HCT116 (cell line): ENCODE data around the gene ZNF653. TPM values are rescaled to one million over a fixed set of nuclear protein-coding genes. Genes with fewer than 3 reads are reported as not detected.

ENCODE experiments used
- ATAC-seq: fragments of 200-7000 bp; cut with Tn5 transposase; 2 replicates; pipeline ENCODE4 v1.9.1; 2020; ENCODE audit warnings: mild to moderate bottlenecking, moderate library complexity
- BruUV-seq: library from RNA; stranded (reverse); fragments of 400-500 nt; replicated peaks from 2 replicates; lab custom pipeline; 2021; lab: Mats Ljungman, UMichigan
- CTCF ChIA-PET: fragments of 300-600 bp; sonication (Branson Sonifier 250); formaldehyde crosslinking; loops from one replicate; lab custom pipeline; 2021; ENCODE audit warnings: antibody characterized with exemption; lab: Charles Lee
- POLR2A ChIA-PET: fragments of 300-600, 350-600 bp; sonication (Branson Sonifier 250); formaldehyde crosslinking; loops from one replicate; lab custom pipeline; 2021; ENCODE audit warnings: antibody characterized with exemption; lab: Charles Lee
- RAD21 ChIA-PET, 2 experiments: fragments of 300-600 bp; sonication (Branson Sonifier 250); formaldehyde crosslinking; loops; one replicate each; lab custom pipeline; 2023; ENCODE audit warnings: low total read pairs in 2 of 2; ENCODE audit not compliant: uncharacterized antibody in 2 of 2, unreplicated experiment in 2 of 2, low non-redundant PET in 1 of 2; lab: Charles Lee
- DNase-seq: peaks from one replicate; pipeline ENCODE4 v3.0.0-alpha.2; 2010; ENCODE audit warnings: low read depth, low spot score
- H2AFZ ChIP-seq: fragments of 200-600 bp; shearing (Covaris generic), sonication (generic); 2 replicates; pipeline ENCODE4 v1.6.1; 2017; ENCODE audit warnings: low read depth, mixed run types, mixed read lengths, antibody characterized with exemption, low read length; ENCODE audit not compliant: poor library complexity, severe bottlenecking
- H3K27ac ChIP-seq: 2 replicates; pipeline ENCODE4 v1.5.1; 2012; ENCODE audit warnings: low read depth, low read length
- H3K27me3 ChIP-seq: fragments of 200-600 bp; sonication (generic); 2 replicates; pipeline ENCODE4 v1.6.1; 2016; ENCODE audit warnings: mixed run types, low read length, mixed read lengths; ENCODE audit not compliant: insufficient read depth
- H3K36me3 ChIP-seq, 2 experiments: fragments of 200-500 bp in 1 of 2; fragments of 200-600 bp in 1 of 2; sonication (Bioruptor generic) in 1 of 2; sonication (generic) in 1 of 2; 2 replicates each; pipeline versions ENCODE4 v1.5.1 to v1.6.1; 2014 to 2016; ENCODE audit warnings: low read length in 2 of 2, inconsistent platforms in 1 of 2, mixed read lengths in 1 of 2, mixed run types in 1 of 2; ENCODE audit not compliant: insufficient read depth in 2 of 2, control insufficient read depth in 1 of 2
- H3K4me1 ChIP-seq, 2 experiments: fragments of 200-600 bp in 1 of 2; sonication (generic) in 1 of 2; 2 replicates each; pipeline versions ENCODE4 v1.5.1 to v1.6.1; 2012 to 2017; ENCODE audit warnings: low read length in 2 of 2, inconsistent platforms in 1 of 2, mild to moderate bottlenecking in 1 of 2, mixed read lengths in 1 of 2, mixed run types in 1 of 2, moderate library complexity in 1 of 2; ENCODE audit not compliant: insufficient read depth in 2 of 2, control insufficient read depth in 1 of 2
- H3K4me2 ChIP-seq: fragments of 200-600 bp; sonication (generic); 2 replicates; pipeline ENCODE4 v1.6.1; 2017; ENCODE audit warnings: mixed run types, low read length, mixed read lengths
- H3K4me3 ChIP-seq, 2 experiments: fragments of 200-600 bp in 1 of 2; sonication (generic) in 1 of 2; replicated peaks in 1 of 2; 2 replicates each; pipeline ENCODE4 v1.5.1; 2011 to 2016; ENCODE audit warnings: low read length in 2 of 2, control low read depth in 1 of 2, low read depth in 1 of 2, mild to moderate bottlenecking in 1 of 2, mixed read lengths in 1 of 2, mixed run types in 1 of 2
- H3K79me2 ChIP-seq: fragments of 200-600 bp; sonication (generic); 2 replicates; pipeline ENCODE4 v1.6.1; 2017; ENCODE audit warnings: mild to moderate bottlenecking, mixed run types, low read length, moderate library complexity, mixed read lengths; ENCODE audit not compliant: insufficient read depth
- H3K9ac ChIP-seq: fragments of 200-600 bp; sonication (generic); 2 replicates; pipeline ENCODE4 v1.6.1; 2016; ENCODE audit warnings: low read length, mixed read lengths
- H3K9me2 ChIP-seq: fragments of 200-600 bp; sonication (generic), shearing (Covaris generic); 2 replicates; pipeline ENCODE4 v1.6.1; 2017; ENCODE audit warnings: mixed run types, mild to moderate bottlenecking, moderate library complexity; ENCODE audit not compliant: insufficient read depth
- H3K9me3 ChIP-seq, 2 experiments: fragments of 200-500 bp in 1 of 2; fragments of 200-600 bp in 1 of 2; sonication (Bioruptor generic) in 1 of 2; sonication (generic) in 1 of 2; 2 replicates each; pipeline ENCODE4 v1.6.1; 2014 to 2017; ENCODE audit warnings: low read length in 2 of 2, mixed read lengths in 2 of 2, inconsistent platforms in 1 of 2, low read depth in 1 of 2, mild to moderate bottlenecking in 1 of 2, mixed run types in 1 of 2, moderate library complexity in 1 of 2; ENCODE audit not compliant: control insufficient read depth in 1 of 2, insufficient read depth in 1 of 2
- H4K20me1 ChIP-seq: fragments of 200-600 bp; sonication (generic), shearing (Covaris generic); 2 replicates; pipeline ENCODE4 v1.6.1; 2017; ENCODE audit warnings: mixed run types, mild to moderate bottlenecking, moderate library complexity; ENCODE audit not compliant: insufficient read depth
- EZH2 ChIP-seq: fragments of 200-600 bp; sonication (generic); IDR thresholded peaks from 2 replicates; pipeline ENCODE4 v1.6.1; 2017; ENCODE audit warnings: antibody characterized with exemption, mixed run types
- EZH2phosphoT487 ChIP-seq: fragments of 200-600 bp; IDR thresholded peaks from 2 replicates; pipeline ENCODE4 v1.6.1; 2018; ENCODE audit warnings: antibody characterized with exemption, borderline replicate concordance
- FOSL1 ChIP-seq: IDR thresholded peaks from 2 replicates; pipeline ENCODE4 v1.6.1; 2012; ENCODE audit warnings: low read depth
- JUND ChIP-seq: IDR thresholded peaks from 2 replicates; pipeline ENCODE4 v1.6.1; 2012
- POLR2AphosphoS5 ChIP-seq: IDR thresholded peaks from 2 replicates; pipeline ENCODE4 v1.6.1; 2011; ENCODE audit warnings: mild to moderate bottlenecking, low read depth, low read length, moderate library complexity
- RAD21 ChIP-seq: IDR thresholded peaks from 2 replicates; pipeline ENCODE4 v1.6.1; 2012; ENCODE audit warnings: low read depth, mild to moderate bottlenecking
- TCF7L2 ChIP-seq: IDR thresholded peaks from 2 replicates; pipeline ENCODE4 v1.7.0; 2011; ENCODE audit warnings: borderline replicate concordance, inconsistent platforms; ENCODE audit not compliant: insufficient read depth, insufficient read length; ENCODE audit errors: extremely low read depth
- intact Hi-C: fragments of 100-400 bp; cut with micrococcal nuclease; formaldehyde crosslinking; loops from 2 replicates; pipeline ENCODE4 v1.10.0; 2022
- total RNA-seq: library from RNA; stranded (reverse); gene quantifications from one replicate; pipeline ENCODE4 v1.2.1, GENCODE V29; 2021; ENCODE audit not compliant: unreplicated experiment
- TF ChIP-seq, protein P1 (sequence below): IDR thresholded peaks from 2 replicates; pipeline ENCODE4 v1.6.1; 2012
- TF ChIP-seq, protein P2 (sequence below), 3 experiments: fragments of 200-600 bp in 1 of 3; sonication (generic) in 1 of 3; IDR thresholded peaks in 2 of 3; conservative IDR thresholded peaks in 1 of 3; 2 replicates each; pipeline ENCODE4 v1.5.1; 2012 to 2017; ENCODE audit warnings: low read depth in 2 of 3, low read length in 2 of 3, antibody characterized with exemption in 1 of 3, borderline replicate concordance in 1 of 3, control low read depth in 1 of 3, mild to moderate bottlenecking in 1 of 3, mixed read lengths in 1 of 3, mixed run types in 1 of 3, moderate library complexity in 1 of 3; ENCODE audit not compliant: insufficient read depth in 1 of 3
- TF ChIP-seq, protein P3 (sequence below): IDR thresholded peaks from 2 replicates; pipeline ENCODE4 v1.6.1; 2011; ENCODE audit warnings: mild to moderate bottlenecking, low read length, moderate library complexity; ENCODE audit not compliant: insufficient replicate concordance; ENCODE audit errors: extremely low read depth

ZNF653 gene
- total RNA-seq, 1 experiment from 2014 or later, result 16.1 TPM

DNA sequence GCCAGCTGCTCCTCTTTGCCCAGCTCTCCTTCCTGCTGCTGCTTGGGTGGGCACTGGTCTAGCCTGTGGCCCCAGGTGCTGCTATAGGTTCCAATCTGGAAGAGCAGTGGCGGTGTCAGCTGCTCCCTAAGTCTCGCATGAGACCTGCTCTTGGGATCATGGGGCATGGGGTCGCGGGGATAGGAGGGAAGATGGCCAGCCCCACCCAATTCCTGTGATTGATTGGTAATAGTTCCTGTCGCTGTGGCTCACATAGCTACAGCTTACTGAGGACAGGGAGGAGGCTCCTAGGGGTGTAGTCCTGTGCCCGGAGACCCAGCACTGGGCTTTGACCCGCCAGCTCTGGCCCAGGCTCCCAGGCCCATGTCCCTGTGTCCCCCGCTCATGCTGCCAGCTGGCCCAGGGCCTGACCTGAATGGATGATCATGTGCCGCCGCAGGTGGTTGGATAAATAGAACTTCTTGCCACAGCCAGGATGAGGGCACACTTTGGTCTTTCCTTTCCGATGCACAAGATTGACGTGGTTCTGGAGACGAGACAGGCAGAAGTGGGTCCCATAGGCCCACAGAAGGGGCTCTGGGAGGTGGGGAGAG is 20.3 kb downstream of the ZNF653 start:
- ChIA-PET POLR2A (no interaction called here), RAD21 (no interaction called here), CTCF (interaction anchor here (1.2 to 1.4 kb wide), 2 partner anchors 104 to 108 kb away, joined by 3 read pairs; no protein-coding TSS in a partner anchor)
- no peaks in the 10 kb centered on the region for H3K36me3 ChIP-seq
- ATAC-seq (no peak), DNase-seq (no peak)
- peaks cover 0 to 3% of the 10 kb centered on the region in 2 experiments; a peak in 1 of 4 replicates for H3K4me1 ChIP-seq
- H3K9ac ChIP-seq, result no peak overlapping the region
- no peaks in the 10 kb centered on the region for H3K27me3 ChIP-seq
- TF ChIP-seq, protein P1, sequence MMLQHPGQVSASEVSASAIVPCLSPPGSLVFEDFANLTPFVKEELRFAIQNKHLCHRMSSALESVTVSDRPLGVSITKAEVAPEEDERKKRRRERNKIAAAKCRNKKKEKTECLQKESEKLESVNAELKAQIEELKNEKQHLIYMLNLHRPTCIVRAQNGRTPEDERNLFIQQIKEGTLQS, result no peak
- TF ChIP-seq, protein P2, sequence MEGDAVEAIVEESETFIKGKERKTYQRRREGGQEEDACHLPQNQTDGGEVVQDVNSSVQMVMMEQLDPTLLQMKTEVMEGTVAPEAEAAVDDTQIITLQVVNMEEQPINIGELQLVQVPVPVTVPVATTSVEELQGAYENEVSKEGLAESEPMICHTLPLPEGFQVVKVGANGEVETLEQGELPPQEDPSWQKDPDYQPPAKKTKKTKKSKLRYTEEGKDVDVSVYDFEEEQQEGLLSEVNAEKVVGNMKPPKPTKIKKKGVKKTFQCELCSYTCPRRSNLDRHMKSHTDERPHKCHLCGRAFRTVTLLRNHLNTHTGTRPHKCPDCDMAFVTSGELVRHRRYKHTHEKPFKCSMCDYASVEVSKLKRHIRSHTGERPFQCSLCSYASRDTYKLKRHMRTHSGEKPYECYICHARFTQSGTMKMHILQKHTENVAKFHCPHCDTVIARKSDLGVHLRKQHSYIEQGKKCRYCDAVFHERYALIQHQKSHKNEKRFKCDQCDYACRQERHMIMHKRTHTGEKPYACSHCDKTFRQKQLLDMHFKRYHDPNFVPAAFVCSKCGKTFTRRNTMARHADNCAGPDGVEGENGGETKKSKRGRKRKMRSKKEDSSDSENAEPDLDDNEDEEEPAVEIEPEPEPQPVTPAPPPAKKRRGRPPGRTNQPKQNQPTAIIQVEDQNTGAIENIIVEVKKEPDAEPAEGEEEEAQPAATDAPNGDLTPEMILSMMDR (IDR thresholded peaks at IDR 0.05 in 2 of 3, conservative IDR thresholded peaks at IDR 0.05 in 1 of 3; ENCODE audit: borderline replicate concordance in 1 of 3, insufficient read depth in 1 of 3, low read depth in 2 of 3, low read length in 2 of 3), result no peak
- no peak for TF ChIP-seq JUND
- H3K9me3 ChIP-seq, result no peaks in the 10 kb centered on the region
- BruUV-seq, result TSS peak; percentile 49
- no peak overlapping the region for H3K4me2 ChIP-seq
- no peaks in the 10 kb centered on the region for H4K20me1 ChIP-seq
- H3K79me2 ChIP-seq, result no peaks in the 10 kb centered on the region
- H3K4me3 ChIP-seq, result no peak overlapping the region
- intact Hi-C loops, result no loop called here
- no peak overlapping the region for H2AFZ ChIP-seq
- no peaks in the 10 kb centered on the region for H3K9me2 ChIP-seq
- H3K27ac ChIP-seq, result no peak overlapping the region

DNA sequence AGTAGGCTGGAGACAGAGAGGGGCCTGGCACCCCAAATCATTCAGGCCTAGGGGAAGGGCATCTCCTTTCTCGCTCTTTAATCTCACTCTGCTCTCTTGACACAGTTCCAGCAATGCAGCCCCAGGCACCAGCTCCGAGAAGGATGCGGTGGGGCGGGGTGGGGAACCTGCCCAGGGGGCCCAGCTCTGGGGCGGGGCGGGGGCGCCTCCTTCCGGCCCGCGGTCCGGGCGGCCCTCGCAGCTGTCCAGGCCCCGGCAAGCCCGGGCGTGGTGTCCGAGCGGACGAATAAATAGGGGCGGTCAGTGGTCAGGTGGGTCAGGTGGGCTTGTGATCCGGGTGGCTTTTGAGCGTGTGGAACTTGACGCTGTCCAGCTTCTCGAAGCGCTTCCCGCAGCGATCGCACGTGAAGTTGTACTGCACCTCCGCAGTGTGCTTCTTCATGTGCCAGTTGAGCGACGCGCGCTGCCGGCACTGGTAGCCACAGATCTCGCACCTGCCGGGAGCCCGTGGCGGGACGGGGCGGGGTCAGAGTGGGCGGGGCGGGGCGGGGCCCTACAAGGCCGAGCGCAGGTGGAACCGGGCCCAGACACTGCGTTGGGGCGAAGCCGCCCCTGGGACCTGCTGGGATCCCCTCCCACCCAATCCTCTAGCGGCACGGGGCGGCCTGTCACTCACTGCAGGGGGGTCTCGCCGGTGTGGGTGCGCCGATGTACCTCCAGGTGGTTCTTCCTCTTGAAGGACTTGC is 22.1 kb downstream of the ZNF653 start:
- no TSS peak for BruUV-seq
- no peaks in the 10 kb centered on the region for H3K27me3 ChIP-seq
- H3K4me3 ChIP-seq, result no peak overlapping the region
- H4K20me1 ChIP-seq, result no peaks in the 10 kb centered on the region
- CTCF ChIA-PET, result interaction anchor here (0.6 to 1.9 kb wide), 4 partner anchors 15 to 522 kb away, joined by 3 to 14 read pairs (median 10); no protein-coding TSS in a partner anchor
- TF ChIP-seq, protein P3, sequence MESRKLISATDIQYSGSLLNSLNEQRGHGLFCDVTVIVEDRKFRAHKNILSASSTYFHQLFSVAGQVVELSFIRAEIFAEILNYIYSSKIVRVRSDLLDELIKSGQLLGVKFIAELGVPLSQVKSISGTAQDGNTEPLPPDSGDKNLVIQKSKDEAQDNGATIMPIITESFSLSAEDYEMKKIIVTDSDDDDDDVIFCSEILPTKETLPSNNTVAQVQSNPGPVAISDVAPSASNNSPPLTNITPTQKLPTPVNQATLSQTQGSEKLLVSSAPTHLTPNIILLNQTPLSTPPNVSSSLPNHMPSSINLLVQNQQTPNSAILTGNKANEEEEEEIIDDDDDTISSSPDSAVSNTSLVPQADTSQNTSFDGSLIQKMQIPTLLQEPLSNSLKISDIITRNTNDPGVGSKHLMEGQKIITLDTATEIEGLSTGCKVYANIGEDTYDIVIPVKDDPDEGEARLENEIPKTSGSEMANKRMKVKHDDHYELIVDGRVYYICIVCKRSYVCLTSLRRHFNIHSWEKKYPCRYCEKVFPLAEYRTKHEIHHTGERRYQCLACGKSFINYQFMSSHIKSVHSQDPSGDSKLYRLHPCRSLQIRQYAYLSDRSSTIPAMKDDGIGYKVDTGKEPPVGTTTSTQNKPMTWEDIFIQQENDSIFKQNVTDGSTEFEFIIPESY, result no peak
- TF ChIP-seq RAD21, result no peak
- TF ChIP-seq EZH2, result no peak
- no peak for TF ChIP-seq TCF7L2
- no peak for TF ChIP-seq EZH2phosphoT487
- no peak for TF ChIP-seq FOSL1
- no peak for TF ChIP-seq POLR2AphosphoS5
- TF ChIP-seq, all 23 proteins: peak for 0
- Histone ChIP-seq H3K4me1 (peaks cover 0 to 3% of the 10 kb centered on the region in 2 experiments; a peak in 1 of 4 replicates), H3K27ac (no peak overlapping the region), H3K9ac (no peak overlapping the region), H2AFZ (no peak overlapping the region), H3K4me2 (no peak overlapping the region), H3K9me2 (no peaks in the 10 kb centered on the region), H3K79me2 (no peaks in the 10 kb centered on the region), H3K9me3 (no peaks in the 10 kb centered on the region), H3K36me3 (no peaks in the 10 kb centered on the region)
- ATAC-seq, result no peak
- ChIA-PET RAD21 (no interaction called here), POLR2A (no interaction called here)
- intact Hi-C loops, result loop anchor here (2.0 kb wide), 1 partner anchor 189 kb away; no protein-coding TSS in a partner anchor
- DNase-seq, result no peak
